Measurements from ENCODE around the gene DPP3. TPM values are rescaled to one million over a fixed set of nuclear protein-coding genes. Genes with fewer than 3 reads are reported as not detected.

DPP3 gene
- total RNA-seq, 1 donor from 2014 or later: 24.4 TPM

GRCh38 chr11:66478729-66479393 is 1.4 kb upstream of the DPP3 start:
- ATAC-seq (no peak), DNase-seq (ENCODE audit: low spot score) (no peak)

GRCh38 chr11:66479394-66480116 is 679 bp upstream of the DPP3 start:
- DNase-seq (ENCODE audit: low spot score): no peak
- ATAC-seq: peak; percentile 67

GRCh38 chr11:66484806-66485380 is 4.7 kb downstream of the DPP3 start:
- ATAC-seq (no peak), DNase-seq (ENCODE audit: low spot score) (no peak)

GRCh38 chr11:66488957-66489356 is 8.7 kb downstream of the DPP3 start:
- ATAC-seq (no peak), DNase-seq (ENCODE audit: low spot score) (no peak)

GRCh38 chr11:66489636-66490035 is 9.4 kb downstream of the DPP3 start:
- DNase-seq (ENCODE audit: low spot score): no peak
- no peak for ATAC-seq

- DNase-seq (ENCODE audit: low spot score): no peak
- no peak for ATAC-seq
Measured at GRCh38 chr11:66491315-66491935, 11.2 kb downstream of the DPP3 start.

- no peak for DNase-seq (ENCODE audit: low spot score)
- no peak for ATAC-seq
Measured at GRCh38 chr11:66492161-66492865, 12.1 kb downstream of the DPP3 start.

- DNase-seq (ENCODE audit: low spot score): no peak
- peak; percentile 50 for ATAC-seq
Measured at GRCh38 chr11:66493130-66493529, 12.9 kb downstream of the DPP3 start.

- DNase-seq (ENCODE audit: low spot score) (no peak), ATAC-seq (no peak)
Measured at GRCh38 chr11:66494458-66494857, 14.2 kb downstream of the DPP3 start.

GRCh38 chr11:66494935-66495334 is 14.7 kb downstream of the DPP3 start:
- no peak for ATAC-seq

GRCh38 chr11:66495401-66495854 is 15.2 kb downstream of the DPP3 start:
- ATAC-seq: no peak
- no peak for DNase-seq (ENCODE audit: low spot score)

More at GRCh38 chr11:66494935-66495334, 14.7 kb downstream of the DPP3 start:
- DNase-seq (ENCODE audit: low spot score): no peak

GRCh38 chr11:66497206-66497605 is 17.0 kb downstream of the DPP3 start:
- no peak for DNase-seq (ENCODE audit: low spot score)
- ATAC-seq: no peak

- ATAC-seq (no peak), DNase-seq (ENCODE audit: low spot score) (no peak)
Measured at GRCh38 chr11:66498506-66498905, 18.3 kb downstream of the DPP3 start.

- DNase-seq (ENCODE audit: low spot score): no peak
- ATAC-seq: no peak
Measured at GRCh38 chr11:66505276-66505816, 25.1 kb downstream of the DPP3 start.

GRCh38 chr11:66509131-66509561 is 28.9 kb downstream of the DPP3 start:
- ATAC-seq: no peak
- DNase-seq (ENCODE audit: low spot score): no peak

- peak; percentile 99 for ATAC-seq
Measured at GRCh38 chr11:66510271-66510989, 30.2 kb downstream of the DPP3 start, which contains the start of gene BBS1. BBS1 (plus strand) TSS chr11:66510635; CDS start chr11:66510660, 25 bp downstream.

GRCh38 chr11:66510990-66511339 is 30.7 kb downstream of the DPP3 start:
- DNase-seq (ENCODE audit: low spot score) (no peak), ATAC-seq (peak; percentile 30)

More at GRCh38 chr11:66510271-66510989, 30.2 kb downstream of the DPP3 start, which contains the start of gene BBS1:
- peak; percentile 84 for DNase-seq (ENCODE audit: low spot score)

- no peak for DNase-seq (ENCODE audit: low spot score)
- no peak for ATAC-seq
Measured at GRCh38 chr11:66523611-66524010, 43.4 kb downstream of the DPP3 start.

- DNase-seq (ENCODE audit: low spot score) (no peak), ATAC-seq (no peak)
Measured at GRCh38 chr11:66524304-66525040, 44.2 kb downstream of the DPP3 start.

Measured in left lobe of liver (tissue), 2 donors.